ENCODE data around the gene SLC22A25. TPM values are rescaled to one million over a fixed set of nuclear protein-coding genes. Genes with fewer than 3 reads are reported as not detected.

The SLC22A25 gene
- polyA plus RNA-seq (2013, experiment 1 of 2), result not detected
- not detected for polyA plus RNA-seq (2013, experiment 2 of 2)

- Histone ChIP-seq H4K8ac (ENCODE audit: low read length) (no peak within 1 kb of the TSS), H3K14ac (ENCODE audit: low read length in 2 of 2) (no peak within 1 kb of the TSS), H3K27me3 (ENCODE audit: control insufficient read depth in 1 of 2, insufficient read depth in 1 of 2, low read length in 2 of 2) (no peaks in the 10 kb centered on the region), H4K91ac (ENCODE audit: low read length) (no peak within 1 kb of the TSS), H3K79me1 (replicated peaks; ENCODE audit: low read length, poor library complexity, severe bottlenecking) (no peaks in the 10 kb centered on the region), H2BK15ac (ENCODE audit: low read depth, poor library complexity, severe bottlenecking) (no peak within 1 kb of the TSS), H3K27ac (ENCODE audit: low read length, poor library complexity, severe bottlenecking) (no peak within 1 kb of the TSS), H2AFZ (ENCODE audit: low read depth, low read length) (no peak within 1 kb of the TSS), H3K9ac (ENCODE audit: low read length) (no peak within 1 kb of the TSS), H2AK5ac (ENCODE audit: low read length, severe bottlenecking) (no peak within 1 kb of the TSS), H3K36me3 (ENCODE audit: control insufficient read depth in 1 of 2, insufficient read depth in 2 of 2, low read depth in 1 of 2, low read length in 2 of 2) (no peaks in the 10 kb centered on the region), H3K23ac (ENCODE audit: low read length in 2 of 2) (no peak within 1 kb of the TSS), H2BK12ac (ENCODE audit: low read length in 2 of 2) (no peak within 1 kb of the TSS), H3K4me1 (ENCODE audit: control insufficient read depth, insufficient read depth, low read depth, low read length) (no peaks in the 10 kb centered on the region), H3K4me2 (ENCODE audit: low read length, poor library complexity, severe bottlenecking) (no peak within 1 kb of the TSS), H3K4me3 (ENCODE audit: insufficient read depth in 1 of 2, low read depth in 1 of 2, low read length in 2 of 2) (no peak within 1 kb of the TSS), H3K4ac (ENCODE audit: low read depth in 1 of 2, low read length in 2 of 2) (no peak within 1 kb of the TSS), H2BK120ac (ENCODE audit: low read depth, low read length) (no peak within 1 kb of the TSS), H3K9me3 (ENCODE audit: control insufficient read depth, low read length) (no peaks in the 10 kb centered on the region), H3K18ac (ENCODE audit: low read depth in 1 of 2, low read length in 2 of 2) (no peak within 1 kb of the TSS), H2BK5ac (ENCODE audit: low read depth, low read length, poor library complexity, severe bottlenecking) (no peak within 1 kb of the TSS)
- DNase-seq, result no peak
- WGBS, result 81% methylated on average over 5 of the region's 5 CpGs
Observed at GRCh38 chr11:63243533-63243932, at the start of gene SLC22A25. Gene SLC22A25 (minus strand): TSS chr11:63243599. CDS start chr11:63229652, 13,947 bp downstream.

DNA sequence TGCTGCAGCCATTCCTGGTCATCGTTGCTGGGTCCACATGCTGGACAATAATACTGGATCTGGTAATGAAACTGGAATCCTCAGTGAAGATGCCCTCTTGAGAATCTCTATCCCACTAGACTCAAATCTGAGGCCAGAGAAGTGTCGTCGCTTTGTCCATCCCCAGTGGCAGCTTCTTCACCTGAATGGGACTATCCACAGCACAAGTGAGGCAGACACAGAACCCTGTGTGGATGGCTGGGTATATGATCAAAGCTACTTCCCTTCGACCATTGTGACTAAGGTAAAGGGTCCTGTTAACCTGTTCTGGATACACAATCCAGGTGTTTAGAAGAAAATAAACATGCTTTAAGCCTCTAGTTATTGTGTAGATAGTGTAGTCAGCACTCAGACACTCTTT lies 46.9 kb upstream of the SLC22A25 start:
- Histone ChIP-seq H3K9me3 (ENCODE audit: control insufficient read depth, low read length) (peaks cover 13% of the 10 kb centered on the region), H2BK5ac (ENCODE audit: low read depth, low read length, poor library complexity, severe bottlenecking) (no peak overlapping the region), H4K8ac (ENCODE audit: low read length) (no peak overlapping the region), H3K36me3 (ENCODE audit: control insufficient read depth in 1 of 2, insufficient read depth in 2 of 2, low read depth in 1 of 2, low read length in 2 of 2) (no peaks in the 10 kb centered on the region), H3K14ac (ENCODE audit: low read length in 2 of 2) (no peak overlapping the region), H2BK12ac (ENCODE audit: low read length in 2 of 2) (no peak overlapping the region), H2AFZ (ENCODE audit: low read depth, low read length) (no peak overlapping the region), H3K4me2 (ENCODE audit: low read length, poor library complexity, severe bottlenecking) (no peak overlapping the region), H3K4me1 (ENCODE audit: control insufficient read depth, insufficient read depth, low read depth, low read length) (no peaks in the 10 kb centered on the region), H3K23ac (ENCODE audit: low read length in 2 of 2) (no peak overlapping the region), H3K27me3 (ENCODE audit: control insufficient read depth in 1 of 2, insufficient read depth in 1 of 2, low read length in 2 of 2) (no peaks in the 10 kb centered on the region), H3K18ac (ENCODE audit: low read depth in 1 of 2, low read length in 2 of 2) (no peak overlapping the region), H3K79me1 (replicated peaks; ENCODE audit: low read length, poor library complexity, severe bottlenecking) (no peaks in the 10 kb centered on the region), H3K9ac (ENCODE audit: low read length) (no peak overlapping the region), H2BK120ac (ENCODE audit: low read depth, low read length) (no peak overlapping the region), H3K4me3 (ENCODE audit: insufficient read depth in 1 of 2, low read depth in 1 of 2, low read length in 2 of 2) (no peak overlapping the region), H2AK5ac (ENCODE audit: low read length, severe bottlenecking) (no peak overlapping the region), H3K27ac (ENCODE audit: low read length, poor library complexity, severe bottlenecking) (no peak overlapping the region), H4K91ac (ENCODE audit: low read length) (no peak overlapping the region), H2BK15ac (ENCODE audit: low read depth, poor library complexity, severe bottlenecking) (no peak overlapping the region), H3K4ac (ENCODE audit: low read depth in 1 of 2, low read length in 2 of 2) (no peak overlapping the region)
- DNase-seq, result no peak
- 80% methylated on average over 2 of the region's 4 CpGs for WGBS

DNA sequence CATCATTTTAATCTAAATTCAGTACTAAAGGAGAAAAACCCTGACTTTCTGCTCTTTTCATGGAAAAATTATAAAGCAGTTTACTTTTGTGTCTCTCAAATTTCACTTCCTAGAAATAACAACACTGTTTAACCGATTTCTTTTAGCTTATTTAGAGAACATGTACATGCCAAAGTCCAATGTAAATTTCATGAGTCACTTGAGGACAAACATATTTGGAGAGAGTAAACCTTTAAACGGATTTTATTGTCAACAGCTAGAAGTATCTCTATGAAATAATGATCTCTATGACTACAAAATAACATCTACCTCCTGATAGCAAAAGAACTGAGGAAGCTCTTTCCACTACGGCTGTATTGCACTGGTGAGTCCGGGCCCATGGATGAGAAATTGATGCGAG lies 46.3 kb upstream of the SLC22A25 start:
- Histone ChIP-seq H3K18ac (ENCODE audit: low read depth in 1 of 2, low read length in 2 of 2) (no peak overlapping the region), H3K14ac (ENCODE audit: low read length in 2 of 2) (no peak overlapping the region), H2BK12ac (ENCODE audit: low read length in 2 of 2) (no peak overlapping the region), H3K27me3 (ENCODE audit: control insufficient read depth in 1 of 2, insufficient read depth in 1 of 2, low read length in 2 of 2) (no peaks in the 10 kb centered on the region), H3K36me3 (ENCODE audit: control insufficient read depth in 1 of 2, insufficient read depth in 2 of 2, low read depth in 1 of 2, low read length in 2 of 2) (no peaks in the 10 kb centered on the region), H2BK5ac (ENCODE audit: low read depth, low read length, poor library complexity, severe bottlenecking) (no peak overlapping the region), H3K4me2 (ENCODE audit: low read length, poor library complexity, severe bottlenecking) (no peak overlapping the region), H2BK120ac (ENCODE audit: low read depth, low read length) (no peak overlapping the region), H2AK5ac (ENCODE audit: low read length, severe bottlenecking) (no peak overlapping the region), H2AFZ (ENCODE audit: low read depth, low read length) (no peak overlapping the region), H3K9ac (ENCODE audit: low read length) (no peak overlapping the region), H3K9me3 (ENCODE audit: control insufficient read depth, low read length) (peaks cover 13% of the 10 kb centered on the region), H4K8ac (ENCODE audit: low read length) (no peak overlapping the region), H3K79me1 (replicated peaks; ENCODE audit: low read length, poor library complexity, severe bottlenecking) (no peaks in the 10 kb centered on the region), H3K23ac (ENCODE audit: low read length in 2 of 2) (no peak overlapping the region), H3K4me1 (ENCODE audit: control insufficient read depth, insufficient read depth, low read depth, low read length) (no peaks in the 10 kb centered on the region), H2BK15ac (ENCODE audit: low read depth, poor library complexity, severe bottlenecking) (no peak overlapping the region), H3K27ac (ENCODE audit: low read length, poor library complexity, severe bottlenecking) (no peak overlapping the region), H4K91ac (ENCODE audit: low read length) (no peak overlapping the region), H3K4me3 (ENCODE audit: insufficient read depth in 1 of 2, low read depth in 1 of 2, low read length in 2 of 2) (no peak overlapping the region), H3K4ac (ENCODE audit: low read depth in 1 of 2, low read length in 2 of 2) (no peak overlapping the region)
- 80% methylated on average over 1 of the region's 5 CpGs for WGBS
- DNase-seq, result no peak

- no peaks in the 10 kb centered on the region for H3K79me1 ChIP-seq (replicated peaks; ENCODE audit: low read length, poor library complexity, severe bottlenecking)
- H2BK5ac ChIP-seq (ENCODE audit: low read depth, low read length, poor library complexity, severe bottlenecking), result no peak overlapping the region
- no peak overlapping the region for H3K4me2 ChIP-seq (ENCODE audit: low read length, poor library complexity, severe bottlenecking)
- no peak overlapping the region for H2AK5ac ChIP-seq (ENCODE audit: low read length, severe bottlenecking)
- H3K9ac ChIP-seq (ENCODE audit: low read length), result no peak overlapping the region
- H3K27me3 ChIP-seq (ENCODE audit: control insufficient read depth in 1 of 2, insufficient read depth in 1 of 2, low read length in 2 of 2), result peaks cover 0 to 6% of the 10 kb centered on the region in 2 experiments
- no peaks in the 10 kb centered on the region for H3K9me3 ChIP-seq (ENCODE audit: control insufficient read depth, low read length)
- no peak overlapping the region for H3K23ac ChIP-seq (ENCODE audit: low read length in 2 of 2)
- no peak overlapping the region for H2AFZ ChIP-seq (ENCODE audit: low read depth, low read length)
- no peak overlapping the region for H4K91ac ChIP-seq (ENCODE audit: low read length)
- no peak overlapping the region for H3K4ac ChIP-seq (ENCODE audit: low read depth in 1 of 2, low read length in 2 of 2)
- no peak overlapping the region for H2BK12ac ChIP-seq (ENCODE audit: low read length in 2 of 2)
- H3K27ac ChIP-seq (ENCODE audit: low read length, poor library complexity, severe bottlenecking), result no peak overlapping the region
- no peak overlapping the region for H4K8ac ChIP-seq (ENCODE audit: low read length)
- H3K4me3 ChIP-seq (ENCODE audit: insufficient read depth in 1 of 2, low read depth in 1 of 2, low read length in 2 of 2), result no peak overlapping the region
- no peak overlapping the region for H3K14ac ChIP-seq (ENCODE audit: low read length in 2 of 2)
- DNase-seq, result no peak
- H2BK120ac ChIP-seq (ENCODE audit: low read depth, low read length), result no peak overlapping the region
- no peak overlapping the region for H2BK15ac ChIP-seq (ENCODE audit: low read depth, poor library complexity, severe bottlenecking)
- H3K18ac ChIP-seq (ENCODE audit: low read depth in 1 of 2, low read length in 2 of 2), result no peak overlapping the region
- no peaks in the 10 kb centered on the region for H3K4me1 ChIP-seq (ENCODE audit: control insufficient read depth, insufficient read depth, low read depth, low read length)
- H3K36me3 ChIP-seq (ENCODE audit: control insufficient read depth in 1 of 2, insufficient read depth in 2 of 2, low read depth in 1 of 2, low read length in 2 of 2), result no peaks in the 10 kb centered on the region
Observed at GRCh38 chr11:63282579-63282978, 39.2 kb upstream of the SLC22A25 start.
